Upper lobe of left lung (tissue), 6 donors: Measurements from ENCODE around the gene CFP. TPM values are rescaled to one million over a fixed set of nuclear protein-coding genes. Genes with fewer than 3 reads are reported as not detected.

ENCODE experiments used
- ATAC-seq, 2 donors: fragments of 200-7000 bp; cut with Tn5 transposase; one replicate each; pipeline ENCODE4 v1.9.1; 2022; ENCODE audit warnings: mild to moderate bottlenecking in 2 of 2, moderate library complexity in 2 of 2; ENCODE audit not compliant: low FRiP score in 2 of 2
- DNase-seq, 2 donors: peaks; one replicate each; pipeline ENCODE4 v3.0.0-alpha.2; 2019 to 2020
- H3K27ac ChIP-seq, 4 donors: fragments of 200-600 bp; sonication (generic); one replicate each; pipeline ENCODE4 v1.5.1; 2016 to 2019
- H3K27me3 ChIP-seq, 4 donors: fragments of 200-600 bp; sonication (generic); one replicate each; pipeline ENCODE4 v1.5.1; 2017 to 2019
- H3K36me3 ChIP-seq, 4 donors: fragments of 200-600 bp; sonication (generic); one replicate each; pipeline ENCODE4 v1.5.1; 2016 to 2019
- H3K4me1 ChIP-seq, 4 donors: fragments of 200-600 bp; sonication (generic); one replicate each; pipeline ENCODE4 v1.5.1; 2018 to 2019
- H3K4me3 ChIP-seq, 4 donors: fragments of 200-600 bp; sonication (generic); one replicate each; pipeline ENCODE4 v1.5.1; 2017 to 2019; ENCODE audit warnings: mild to moderate bottlenecking in 2 of 4, moderate library complexity in 1 of 4
- H3K9me3 ChIP-seq, 4 donors: fragments of 200-600 bp; sonication (generic); one replicate each; pipeline ENCODE4 v1.5.1; 2018 to 2019
- CTCF ChIP-seq, 6 experiments: fragments of 450-650 bp in 4 of 6; fragments of 200-600 bp in 2 of 6; sonication (generic) in 2 of 6; IDR thresholded peaks; one replicate each; pipeline ENCODE4 v1.5.1; 2016 to 2019; ENCODE audit warnings: antibody characterized with exemption in 6 of 6
- EP300 ChIP-seq, 4 donors: sonication (generic); formaldehyde crosslinking; IDR thresholded peaks; one replicate each; pipeline ENCODE4 v1.5.1; 2017; ENCODE audit warnings: antibody characterized with exemption in 4 of 4, control low read depth in 2 of 4
- POLR2A ChIP-seq, 4 donors: fragments of 450-650 bp; IDR thresholded peaks; one replicate each; pipeline ENCODE4 v1.5.1; 2016 to 2017; ENCODE audit warnings: antibody characterized with exemption in 4 of 4, mild to moderate bottlenecking in 2 of 4
- POLR2AphosphoS5 ChIP-seq, 2 donors: sonication (generic); formaldehyde crosslinking; IDR thresholded peaks; one replicate each; pipeline ENCODE4 v1.5.1; 2017; ENCODE audit warnings: antibody characterized with exemption in 2 of 2
- WGBS, 2 donors: methylation state at CpG; one replicate each; pipeline ENCODE4 v1.1.5; 2017 to 2018; 5-methylcytosine and 5-hydroxymethylcytosine counted together
- total RNA-seq, 6 donors: library from RNA; depleted of rRNA in 4 of 6; stranded (reverse); fragments of >200 nt in 4 of 6; gene quantifications; one replicate each; pipeline versions ENCODE4 v1.1.0 to v1.2.1, GENCODE V29; 2016 to 2021
- donor health status: DM: no; HTN: no; CAD: no; lungs with moderate emphysema.
- donor health status: DM: no; HTN: yes; CAD: no; lungs with severe emphysema.

The CFP gene
- total RNA-seq, 6 donors from 2014 or later = 9.1 to 40.6 (median 14.1) TPM

- Histone ChIP-seq H3K4me1 (no peaks in the 10 kb centered on the region), H3K9me3 (peaks cover 0 to 16% (median 0%) of the 10 kb centered on the region in 4 donors), H3K36me3 (peaks cover 0 to 54% (median 10%) of the 10 kb centered on the region in 4 donors), H3K4me3 (peak overlapping the region in 3 of 4 donors; percentile 35 to 56 (median 52)), H3K27me3 (no peaks in the 10 kb centered on the region), H3K27ac (peak overlapping the region in 2 of 4 donors; percentile 60 to 70)
- TF ChIP-seq POLR2AphosphoS5 (IDR thresholded peaks at IDR 0.05) (no peak), CTCF (IDR thresholded peaks at IDR 0.05) (peak in 2 of 6 experiments; percentile 33 to 38), EP300 (IDR thresholded peaks at IDR 0.05) (no peak), POLR2A (IDR thresholded peaks at IDR 0.05) (no peak)
- ATAC-seq (peak; percentile 89 to 91), DNase-seq (peak; percentile 77 to 87)
- WGBS, 2 donors = 52 to 70% methylated on average over 9 to 26 of the region's 31 CpGs
Measured at GRCh38 chrX:47637546-47638195, 7.9 kb upstream of the CFP start.

GRCh38 chrX:47634871-47635575 lies 5.3 kb upstream of the CFP start:
- ATAC-seq (no peak), DNase-seq (no peak)
- peaks cover 0 to 13% (median 0%) of the 10 kb centered on the region in 4 donors for H3K9me3 ChIP-seq
- H3K27ac ChIP-seq = no peak overlapping the region
- peaks cover 0 to 40% (median 10%) of the 10 kb centered on the region in 4 donors for H3K36me3 ChIP-seq
- TF ChIP-seq EP300 (IDR thresholded peaks at IDR 0.05) (no peak), POLR2AphosphoS5 (IDR thresholded peaks at IDR 0.05) (no peak), POLR2A (IDR thresholded peaks at IDR 0.05) (no peak), CTCF (IDR thresholded peaks at IDR 0.05) (no peak)
- WGBS, 2 donors = 84 to 88% methylated on average over 16 of the region's 16 CpGs
- no peak overlapping the region for H3K4me3 ChIP-seq
- peaks cover 0 to under 1% (median 0%) of the 10 kb centered on the region in 4 donors for H3K4me1 ChIP-seq
- no peaks in the 10 kb centered on the region for H3K27me3 ChIP-seq

- DNase-seq (no peak), ATAC-seq (no peak)
- H3K9me3 ChIP-seq = peaks cover 0 to 2% (median 0%) of the 10 kb centered on the region in 4 donors
- H3K27ac ChIP-seq = no peak overlapping the region
- TF ChIP-seq POLR2A (IDR thresholded peaks at IDR 0.05) (no peak), CTCF (IDR thresholded peaks at IDR 0.05) (no peak), EP300 (IDR thresholded peaks at IDR 0.05) (no peak), POLR2AphosphoS5 (IDR thresholded peaks at IDR 0.05) (no peak)
- H3K36me3 ChIP-seq = peaks cover 0 to 29% (median 6%) of the 10 kb centered on the region in 4 donors
- no peak overlapping the region for H3K4me3 ChIP-seq
- no peaks in the 10 kb centered on the region for H3K27me3 ChIP-seq
- WGBS, 2 donors = 72 to 80% methylated on average over 14 of the region's 14 CpGs
- peaks cover 0 to 8% (median 0%) of the 10 kb centered on the region in 4 donors for H3K4me1 ChIP-seq
Measured at GRCh38 chrX:47633689-47634590, 4.2 kb upstream of the CFP start.

- peaks cover 0 to 18% (median under 1%) of the 10 kb centered on the region in 4 donors for H3K36me3 ChIP-seq
- H3K4me3 ChIP-seq = no peak overlapping the region
- H3K27ac ChIP-seq = no peak overlapping the region
- 53 to 55% methylated on average over 4 of the region's 4 CpGs for WGBS, 2 donors
- TF ChIP-seq POLR2AphosphoS5 (IDR thresholded peaks at IDR 0.05) (no peak), POLR2A (IDR thresholded peaks at IDR 0.05) (no peak), CTCF (IDR thresholded peaks at IDR 0.05) (no peak), EP300 (IDR thresholded peaks at IDR 0.05) (no peak)
- H3K4me1 ChIP-seq = peaks cover 0 to 8% (median 0%) of the 10 kb centered on the region in 4 donors
- no peaks in the 10 kb centered on the region for H3K9me3 ChIP-seq
- DNase-seq (peak in 1 of 2 donors; percentile 32), ATAC-seq (no peak)
- no peaks in the 10 kb centered on the region for H3K27me3 ChIP-seq
Measured at GRCh38 chrX:47632666-47633065, 2.9 kb upstream of the CFP start.
